Measurements from ENCODE around the gene MOBP.

MOBP gene

GRCh38 chr3:39478226-39478625 lies 10.7 kb downstream of the MOBP start:
- no peak for TF ChIP-seq CTCF (conservative IDR thresholded peaks at IDR 0.05)
- H3K27ac ChIP-seq: no peak overlapping the region

- no peak for TF ChIP-seq CTCF (conservative IDR thresholded peaks at IDR 0.05)
- no peak overlapping the region for H3K27ac ChIP-seq
Measured at GRCh38 chr3:39479701-39480414, 12.4 kb downstream of the MOBP start.

- no peak overlapping the region for H3K27ac ChIP-seq
- TF ChIP-seq CTCF (conservative IDR thresholded peaks at IDR 0.05): no peak
Measured at GRCh38 chr3:39485547-39485946, 18.1 kb downstream of the MOBP start.

- TF ChIP-seq CTCF (conservative IDR thresholded peaks at IDR 0.05): no peak
Measured at GRCh38 chr3:39491014-39491413, 23.5 kb downstream of the MOBP start.

GRCh38 chr3:39491733-39492350 lies 24.4 kb downstream of the MOBP start:
- no peak for TF ChIP-seq CTCF (conservative IDR thresholded peaks at IDR 0.05)
- no peak overlapping the region for H3K27ac ChIP-seq

More at GRCh38 chr3:39491014-39491413, 23.5 kb downstream of the MOBP start:
- H3K27ac ChIP-seq: no peak overlapping the region

- TF ChIP-seq CTCF (conservative IDR thresholded peaks at IDR 0.05): no peak
- no peak overlapping the region for H3K27ac ChIP-seq
Measured at GRCh38 chr3:39494781-39495180, 27.3 kb downstream of the MOBP start.

- no peak for TF ChIP-seq CTCF (conservative IDR thresholded peaks at IDR 0.05)
- no peak overlapping the region for H3K27ac ChIP-seq
Measured at GRCh38 chr3:39497753-39498152, 30.3 kb downstream of the MOBP start.

All from VCaP (cell line).